AG09319 (cell line): ENCODE data around the gene IGFLR1.

Experiments
- DNase-seq: peaks from one replicate; pipeline ENCODE4 v3.0.0-alpha.2; 2010; ENCODE audit warnings: low read depth; ENCODE audit errors: extremely low read depth
- TF ChIP-seq, protein P1 (sequence below): IDR thresholded peaks from 2 replicates; pipeline ENCODE4 v1.5.1; 2011; ENCODE audit warnings: low read depth, mild to moderate bottlenecking, inconsistent platforms, low read length, moderate library complexity

The IGFLR1 gene

DNA sequence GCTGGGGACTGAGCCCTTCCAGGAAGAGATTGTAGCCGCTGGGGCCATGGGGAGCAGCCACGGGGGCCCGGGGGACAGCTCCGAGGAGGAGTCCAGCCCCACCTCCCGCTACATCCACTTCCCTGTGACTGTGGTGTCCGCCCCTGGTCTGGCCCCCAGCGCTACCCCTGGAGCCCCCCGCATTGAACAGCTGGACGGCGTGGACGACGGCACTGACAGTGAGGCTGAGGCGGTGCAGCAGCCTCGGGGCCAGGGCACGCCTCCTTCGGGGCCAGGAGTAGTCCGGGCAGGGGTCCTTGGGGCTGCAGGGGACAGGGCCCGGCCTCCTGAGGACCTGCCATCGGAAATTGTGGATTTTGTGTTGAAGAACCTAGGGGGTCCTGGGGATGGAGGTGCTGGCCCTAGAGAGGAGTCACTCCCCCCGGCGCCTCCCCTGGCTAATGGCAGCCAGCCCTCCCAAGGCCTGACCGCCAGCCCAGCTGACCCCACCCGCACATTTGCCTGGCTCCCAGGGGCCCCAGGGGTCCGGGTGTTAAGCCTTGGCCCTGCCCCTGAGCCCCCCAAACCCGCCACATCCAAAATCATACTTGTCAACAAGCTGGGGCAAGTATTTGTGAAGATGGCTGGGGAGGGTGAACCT is 9.6 kb downstream of the IGFLR1 start:
- no peak for DNase-seq
- TF ChIP-seq, protein P1, sequence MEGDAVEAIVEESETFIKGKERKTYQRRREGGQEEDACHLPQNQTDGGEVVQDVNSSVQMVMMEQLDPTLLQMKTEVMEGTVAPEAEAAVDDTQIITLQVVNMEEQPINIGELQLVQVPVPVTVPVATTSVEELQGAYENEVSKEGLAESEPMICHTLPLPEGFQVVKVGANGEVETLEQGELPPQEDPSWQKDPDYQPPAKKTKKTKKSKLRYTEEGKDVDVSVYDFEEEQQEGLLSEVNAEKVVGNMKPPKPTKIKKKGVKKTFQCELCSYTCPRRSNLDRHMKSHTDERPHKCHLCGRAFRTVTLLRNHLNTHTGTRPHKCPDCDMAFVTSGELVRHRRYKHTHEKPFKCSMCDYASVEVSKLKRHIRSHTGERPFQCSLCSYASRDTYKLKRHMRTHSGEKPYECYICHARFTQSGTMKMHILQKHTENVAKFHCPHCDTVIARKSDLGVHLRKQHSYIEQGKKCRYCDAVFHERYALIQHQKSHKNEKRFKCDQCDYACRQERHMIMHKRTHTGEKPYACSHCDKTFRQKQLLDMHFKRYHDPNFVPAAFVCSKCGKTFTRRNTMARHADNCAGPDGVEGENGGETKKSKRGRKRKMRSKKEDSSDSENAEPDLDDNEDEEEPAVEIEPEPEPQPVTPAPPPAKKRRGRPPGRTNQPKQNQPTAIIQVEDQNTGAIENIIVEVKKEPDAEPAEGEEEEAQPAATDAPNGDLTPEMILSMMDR = no peak

DNA sequence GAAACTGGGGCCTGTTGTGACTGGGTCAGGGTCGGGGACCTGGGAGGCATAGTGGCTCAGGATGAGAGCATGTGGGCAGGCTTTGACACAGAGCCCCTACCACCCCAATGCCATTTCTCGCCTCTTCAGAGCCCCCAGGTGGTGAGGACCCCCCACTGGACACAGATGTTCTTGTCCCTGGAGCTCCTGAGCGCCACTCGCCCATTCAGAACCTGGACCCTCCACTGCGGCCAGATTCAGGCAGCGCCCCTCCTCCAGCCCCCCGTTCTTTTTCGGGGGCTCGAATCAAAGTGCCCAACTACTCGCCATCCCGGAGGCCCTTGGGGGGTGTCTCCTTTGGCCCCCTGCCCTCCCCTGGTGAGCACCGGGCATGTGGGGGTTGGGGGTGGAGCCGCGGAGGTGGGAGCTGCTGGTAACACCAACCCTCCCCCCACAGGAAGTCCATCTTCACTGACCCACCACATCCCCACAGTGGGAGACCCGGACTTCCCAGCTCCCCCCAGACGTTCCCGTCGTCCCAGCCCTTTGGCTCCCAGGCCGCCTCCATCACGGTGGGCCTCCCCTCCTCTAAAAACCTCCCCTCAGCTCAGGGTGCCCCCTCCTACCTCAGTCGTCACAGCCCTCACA is 10.4 kb downstream of the IGFLR1 start:
- TF ChIP-seq, protein P1 = no peak
- no peak for DNase-seq

DNA sequence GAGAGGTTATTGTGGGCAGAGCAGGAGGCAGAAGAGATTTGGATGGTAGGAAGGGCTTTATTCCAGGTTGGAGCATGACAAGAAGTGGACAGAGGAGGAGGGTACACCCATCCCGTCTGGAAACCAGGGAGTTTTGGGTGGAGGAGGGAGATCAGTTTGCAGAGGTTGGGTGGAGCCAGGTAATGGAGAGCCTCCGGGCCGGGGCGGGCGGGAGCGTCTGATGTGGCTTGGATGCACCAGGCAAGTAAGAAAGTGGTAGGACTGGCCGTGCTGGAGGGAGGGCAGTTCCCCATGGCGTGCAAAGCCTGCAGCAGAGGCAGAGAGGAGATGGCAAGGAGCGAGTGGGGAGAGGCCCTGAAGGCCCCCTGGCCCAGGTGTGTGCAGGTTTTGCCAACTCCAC is 10.9 kb downstream of the IGFLR1 start:
- DNase-seq = no peak
- TF ChIP-seq, protein P1 = no peak

DNA sequence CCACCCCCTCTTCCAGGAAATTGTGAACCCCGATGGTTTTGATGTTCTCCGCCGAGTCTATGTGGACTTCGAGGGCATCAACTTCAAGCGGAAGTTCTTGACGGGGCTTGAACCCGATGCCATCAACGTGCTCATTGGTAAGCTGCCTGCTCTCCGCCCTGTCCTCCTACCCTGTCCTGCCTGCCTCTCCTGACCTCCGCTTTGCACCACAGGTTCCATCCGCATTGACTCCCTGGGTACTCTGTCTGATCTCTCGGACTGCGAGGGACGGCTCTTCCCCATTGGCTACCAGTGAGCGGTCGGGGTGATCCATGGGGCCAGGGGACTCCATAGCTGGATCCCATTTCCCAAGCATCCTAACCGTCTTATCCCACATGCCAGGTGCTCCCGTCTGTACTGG is 11.9 kb downstream of the IGFLR1 start:
- no peak for DNase-seq
- TF ChIP-seq, protein P1 = no peak

DNA sequence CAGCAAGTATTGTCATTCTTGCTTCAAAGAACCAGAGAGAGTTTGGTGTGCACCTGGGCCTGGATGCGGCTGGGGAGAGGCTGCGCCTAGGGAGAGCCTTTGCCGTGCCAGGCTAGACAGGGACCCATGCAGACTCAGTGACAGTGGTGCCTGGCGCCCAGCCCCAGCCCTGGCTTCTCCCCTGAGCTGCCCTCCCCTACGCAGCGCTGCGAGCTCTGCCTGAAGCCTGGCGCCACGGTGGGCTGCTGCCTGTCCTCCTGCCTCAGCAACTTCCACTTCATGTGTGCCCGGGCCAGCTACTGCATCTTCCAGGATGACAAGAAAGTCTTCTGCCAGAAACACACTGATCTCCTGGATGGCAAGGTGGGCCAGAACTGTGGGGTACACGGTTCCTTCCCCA is 12.5 kb downstream of the IGFLR1 start:
- TF ChIP-seq, protein P1 = no peak
- no peak for DNase-seq

DNA sequence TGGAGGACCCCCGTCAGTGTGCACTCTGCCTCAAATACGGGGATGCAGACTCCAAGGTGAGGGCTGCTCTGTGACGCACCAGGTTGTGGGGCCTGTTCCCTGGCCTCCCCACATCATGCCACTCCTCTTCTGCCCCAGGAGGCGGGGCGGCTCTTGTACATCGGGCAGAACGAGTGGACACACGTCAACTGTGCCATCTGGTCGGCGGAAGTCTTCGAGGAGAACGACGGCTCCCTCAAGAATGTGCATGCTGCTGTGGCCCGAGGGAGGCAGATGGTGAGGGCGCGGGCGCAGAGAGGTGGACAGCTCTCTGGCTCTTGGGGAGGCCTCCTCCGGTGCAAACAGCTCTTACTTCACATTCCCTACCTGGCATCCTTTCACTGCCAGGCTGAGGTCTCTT is 13.2 kb downstream of the IGFLR1 start:
- DNase-seq = no peak
- TF ChIP-seq, protein P1 = no peak

DNA sequence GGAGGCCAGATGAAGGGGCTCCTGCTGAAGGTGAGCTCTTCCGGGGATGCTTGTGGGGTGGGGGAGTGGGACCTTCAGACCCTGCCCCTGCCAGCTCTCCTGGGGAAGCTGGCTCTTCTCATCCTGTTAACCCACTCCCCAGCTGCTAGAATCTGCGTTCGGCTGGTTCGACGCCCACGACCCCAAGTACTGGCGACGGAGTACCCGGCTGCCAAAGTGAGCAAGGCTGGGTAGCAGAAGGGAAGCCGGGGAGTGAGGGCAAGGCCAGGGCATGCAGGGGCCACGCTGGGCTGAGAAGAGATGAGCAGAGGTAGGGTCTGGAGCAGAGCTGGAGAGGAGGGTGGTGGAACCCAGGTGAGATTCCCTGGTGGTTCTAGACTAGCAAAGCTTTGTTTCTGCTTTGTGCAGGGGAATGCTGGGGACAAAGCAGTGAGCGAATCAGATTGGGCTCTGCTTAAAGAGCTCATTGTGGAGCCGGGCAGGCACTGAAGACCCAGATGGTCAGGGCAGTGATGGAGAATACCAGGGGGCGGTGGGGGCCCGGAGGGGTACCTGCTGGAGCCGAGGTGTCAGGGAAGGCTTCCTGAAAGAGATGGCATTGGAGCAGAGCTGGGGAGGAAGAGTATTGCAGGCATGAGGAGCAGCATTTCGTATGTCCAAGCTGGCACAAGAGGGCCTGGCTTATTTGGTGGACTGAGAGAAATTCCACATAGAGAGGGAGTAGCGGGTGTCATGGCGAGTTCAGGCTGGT is 14.1 kb downstream of the IGFLR1 start:
- DNase-seq = no peak
- TF ChIP-seq, protein P1 = no peak
